Measurements from ENCODE around the gene SLC10A6.

DNA sequence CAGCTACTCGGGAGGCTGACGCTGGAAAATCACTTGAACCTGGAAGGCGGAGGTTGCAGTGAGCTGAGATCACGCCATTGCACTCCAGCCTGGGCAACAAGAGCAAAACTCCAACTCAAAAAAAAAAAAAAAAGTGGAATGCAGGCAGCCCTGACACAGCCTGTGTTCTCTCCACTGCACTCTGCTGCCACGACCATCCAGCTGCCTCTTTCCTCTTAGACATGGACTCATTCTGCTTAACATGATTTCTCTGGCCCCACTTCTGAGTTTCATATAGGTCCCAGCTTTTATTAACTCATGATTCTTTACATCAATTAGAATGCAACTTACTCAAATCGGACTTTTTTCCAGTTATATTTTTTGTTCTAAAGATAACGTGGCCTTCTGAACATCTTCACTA is 29.6 kb downstream of the SLC10A6 start:
- TF ChIP-seq POLR2AphosphoS5 (IDR thresholded peaks at IDR 0.05; ENCODE audit: borderline replicate concordance, low read depth, low read length): no peak
- TF ChIP-seq EZH2 (IDR thresholded peaks at IDR 0.05): no peak
- no peak for TF ChIP-seq FOXP2 (optimal IDR thresholded peaks at IDR 0.05; ENCODE audit: control extremely low read depth, extremely low read length, insufficient read depth)
